K562 (cell line): ENCODE results near the gene COL4A4. TPM values are rescaled to one million over a fixed set of nuclear protein-coding genes. Genes with fewer than 3 reads are reported as not detected.

Experiments
- ATAC-seq: fragments of 200-7000 bp; cut with Tn5 transposase; 3 replicates; pipeline ENCODE4 v1.9.1; 2020; ENCODE audit warnings: moderate library complexity
- BruUV-seq: library from RNA; stranded (reverse); fragments of 400-500 nt; replicated peaks from 2 replicates; lab custom pipeline; 2021; lab: Mats Ljungman, UMichigan
- CTCF ChIA-PET: fragments of 300-600 bp; formaldehyde crosslinking; extraction: SDS; loops from one replicate; lab custom pipeline; 2021; ENCODE audit warnings: low intra/inter-chr PET ratio; lab: Yijun Ruan, JAX
- POLR2A ChIA-PET: fragments of 300-600, 350-650 bp; sonication (Branson Sonifier 250); formaldehyde crosslinking; extraction: SDS; loops from one replicate; lab custom pipeline; 2021; ENCODE audit warnings: antibody characterized with exemption, inconsistent platforms; lab: Yijun Ruan, JAX
- DNase-seq, 4 experiments: peaks; one replicate each; pipeline versions ENCODE4 v3.0.0 to v3.0.0-alpha.2; 2011 to 2018; ENCODE audit warnings: low spot score in 3 of 4, mixed read lengths in 3 of 4; ENCODE audit errors: extremely low read depth in 1 of 4
- FAIRE-seq: peaks from 2 replicates; lab custom pipeline; 2011; peaks lifted over from hg19 to GRCh38; lab: Jason Lieb, UNC
- H2AFZ ChIP-seq: 2 replicates; pipeline ENCODE4 v1.6.0; 2011; ENCODE audit warnings: low read depth, low read length, control low read depth, inconsistent platforms
- H3K27ac ChIP-seq: fragments of 200-600 bp; 3 replicates; pipeline ENCODE4 v1.8.0; 2011; ENCODE audit warnings: low read depth, mild to moderate bottlenecking, control low read depth, inconsistent platforms, low read length, moderate library complexity, mixed read lengths; ENCODE audit errors: extremely low read depth
- H3K27me3 ChIP-seq, 2 experiments: fragments of 300-600 bp in 1 of 2; 2 replicates in 1 of 2; 3 replicates in 1 of 2; pipeline versions ENCODE4 v1.6.0 to v1.8.0; 2011; ENCODE audit warnings: inconsistent platforms in 2 of 2, low read length in 2 of 2, mild to moderate bottlenecking in 1 of 2, mixed read lengths in 1 of 2, moderate library complexity in 1 of 2; ENCODE audit not compliant: control insufficient read depth in 2 of 2, insufficient read depth in 2 of 2
- H3K36me3 ChIP-seq: fragments of 300-600 bp; 3 replicates; pipeline ENCODE4 v1.8.0; 2011; ENCODE audit warnings: mild to moderate bottlenecking, low read length, inconsistent platforms; ENCODE audit not compliant: control insufficient read depth, insufficient read depth
- H3K4me1 ChIP-seq, 2 experiments: fragments of 200-600 bp in 1 of 2; replicated peaks in 1 of 2; 2 replicates in 1 of 2; 3 replicates in 1 of 2; pipeline versions ENCODE4 v1.5.1 to v1.8.0; 2011; ENCODE audit warnings: inconsistent platforms in 2 of 2, low read length in 2 of 2, mild to moderate bottlenecking in 1 of 2, mixed read lengths in 1 of 2, moderate library complexity in 1 of 2; ENCODE audit not compliant: control insufficient read depth in 2 of 2, insufficient read depth in 2 of 2
- H3K4me2 ChIP-seq: 2 replicates; pipeline ENCODE4 v1.6.1; 2011; ENCODE audit warnings: low read length, control low read depth, inconsistent platforms, mixed read lengths; ENCODE audit not compliant: insufficient read depth
- H3K4me3 ChIP-seq: fragments of 200-600 bp; sonication (generic), shearing (Covaris generic); 2 replicates; pipeline ENCODE4 v1.5.1; 2016; ENCODE audit warnings: control low read depth, inconsistent platforms
- H3K79me2 ChIP-seq: fragments of 200-600 bp; 3 replicates; pipeline ENCODE4 v1.8.0; 2011; ENCODE audit warnings: low read length, inconsistent platforms; ENCODE audit not compliant: control insufficient read depth, insufficient read depth
- H3K9ac ChIP-seq, 2 experiments: 2 replicates each; pipeline versions ENCODE4 v1.6.0 to v1.6.1; 2011; ENCODE audit warnings: low read depth in 2 of 2, low read length in 2 of 2, control low read depth in 1 of 2, inconsistent platforms in 1 of 2, mild to moderate bottlenecking in 1 of 2, mixed read lengths in 1 of 2; ENCODE audit not compliant: insufficient read depth in 1 of 2
- H3K9me1 ChIP-seq: one replicate; pipeline ENCODE4 v1.6.0; 2011; ENCODE audit warnings: inconsistent platforms, mild to moderate bottlenecking, low read length, moderate library complexity; ENCODE audit not compliant: control insufficient read depth, insufficient read depth
- H3K9me3 ChIP-seq: replicated peaks from 2 replicates; pipeline ENCODE4 v1.5.1; 2011; ENCODE audit warnings: low read depth, low read length, inconsistent platforms; ENCODE audit not compliant: control insufficient read depth, insufficient read depth
- H4K20me1 ChIP-seq: replicated peaks from 2 replicates; pipeline ENCODE4 v1.6.1; 2011; ENCODE audit warnings: low read length, inconsistent platforms, mixed read lengths; ENCODE audit not compliant: control insufficient read depth, insufficient read depth
- BRF1 ChIP-seq: IDR thresholded peaks from 3 replicates; pipeline ENCODE4 v1.6.1; 2011; ENCODE audit warnings: borderline replicate concordance, mild to moderate bottlenecking; ENCODE audit not compliant: insufficient read length; ENCODE audit errors: extremely low read depth
- CBX8 ChIP-seq: fragments of 200-600 bp; sonication (generic); IDR thresholded peaks from 2 replicates; pipeline ENCODE4 v1.6.1; 2012; ENCODE audit warnings: borderline replicate concordance, mixed run types, low read depth, mild to moderate bottlenecking, moderate library complexity, mixed read lengths, low read length, control low read depth, inconsistent platforms; ENCODE audit not compliant: poor library complexity, severe bottlenecking; ENCODE audit errors: extremely low read depth
- CC2D1A ChIP-seq: fragments of 450-650 bp; IDR thresholded peaks from 2 replicates; pipeline ENCODE4 v1.6.1; 2017; ENCODE audit warnings: mild to moderate bottlenecking
- GATA2 ChIP-seq: sonication (generic); formaldehyde crosslinking; IDR thresholded peaks from 2 replicates; pipeline ENCODE4 v1.4.0; 2020; ENCODE audit warnings: mild to moderate bottlenecking, missing genetic modification reagents
- ILF3 ChIP-seq: fragments of 450-650 bp; IDR thresholded peaks from 2 replicates; pipeline ENCODE4 v1.6.1; 2018; ENCODE audit warnings: antibody characterized with exemption, mild to moderate bottlenecking, moderate library complexity, borderline replicate concordance
- MTA1 ChIP-seq: fragments of 450-650 bp; IDR thresholded peaks from 2 replicates; pipeline ENCODE4 v1.6.1; 2017; ENCODE audit warnings: borderline replicate concordance
- MYBL2 ChIP-seq, 2 experiments: fragments of 450-650 bp in 1 of 2; sonication (generic) in 1 of 2; formaldehyde crosslinking in 1 of 2; IDR thresholded peaks; 2 replicates each; pipeline versions ENCODE4 v1.6.1 to v1.8.1; 2017 to 2022; ENCODE audit warnings: borderline replicate concordance in 1 of 2, inconsistent platforms in 1 of 2, low read depth in 1 of 2, mild to moderate bottlenecking in 1 of 2, missing genetic modification reagents in 1 of 2, moderate library complexity in 1 of 2
- TSC22D4 ChIP-seq: fragments of 450-650 bp; IDR thresholded peaks from 2 replicates; pipeline ENCODE4 v1.6.1; 2016; ENCODE audit warnings: missing genetic modification characterization, missing biosample characterization, control low read depth
- ZNF140 ChIP-seq: fragments of 250-450 bp; sonication (Bioruptor Pico); IDR thresholded peaks from 2 replicates; pipeline ENCODE4 v1.8.0; 2021; ENCODE audit warnings: moderate library complexity, mild to moderate bottlenecking, inconsistent platforms
- ZNF75A ChIP-seq: fragments of 450-650 bp; formaldehyde crosslinking; IDR thresholded peaks from 2 replicates; pipeline ENCODE4 v1.4.0; 2020; ENCODE audit warnings: mild to moderate bottlenecking
- WGBS: fragments of 100-300 bp; shearing (Covaris generic); methylation state at CpG from one replicate; pipeline ENCODE4 v1.1.6; 2016; ENCODE audit warnings: low coverage, mixed read lengths; ENCODE audit not compliant: insufficient coverage; ENCODE audit errors: missing lambda C conversion rate; 5-methylcytosine and 5-hydroxymethylcytosine counted together
- in situ Hi-C: fragments of 300-500 bp; cut with MboI; formaldehyde crosslinking; loops from 4 replicates; pipeline ENCODE4 v1.15.0; 2018; ENCODE audit warnings: inconsistent platforms, mixed read lengths
- intact Hi-C: fragments of 100-400 bp; cut with micrococcal nuclease; formaldehyde crosslinking; loops from 2 replicates; pipeline ENCODE4 v1.14.2; 2022
- polyA plus RNA-seq, 8 experiments: library from polyadenylated mRNA; depleted of rRNA in 4 of 8; stranded (reverse) in 5 of 8; unstranded in 3 of 8; fragments of >200 nt; fragmentation: Nextera tagmentation in 2 of 8; fragmentation: Illumina TruSeq in 1 of 8; extraction: Ambion mirVana in 2 of 8; extraction: Trizol in 1 of 8; gene quantifications; 2 replicates each; pipeline versions ENCODE4 v1.2.1 to v1.2.3, GENCODE V29; 2011 to 2014; ENCODE audit warnings: inconsistent platforms in 1 of 8, missing spikeins in 1 of 8
- total RNA-seq, 7 experiments: library from RNA; depleted of rRNA in 6 of 7; stranded (reverse); fragments of >200 nt in 6 of 7; fragmentation: Illumina TruSeq in 2 of 7; extraction: Trizol in 2 of 7; gene quantifications; 2 replicates each; pipeline versions ENCODE4 v1.2.1 to v1.2.3, GENCODE V29; 2011 to 2021; ENCODE audit warnings: low replicate concordance in 1 of 7
- TF ChIP-seq, protein P1 (sequence below): fragments of 250-450 bp; sonication (Bioruptor Pico); IDR thresholded peaks from 2 replicates; pipeline ENCODE4 v1.8.0; 2022; ENCODE audit warnings: moderate library complexity, mild to moderate bottlenecking, inconsistent platforms
- TF ChIP-seq, protein P2 (sequence below), 2 experiments: IDR thresholded peaks; 2 replicates each; pipeline ENCODE4 v1.6.1; 2011; ENCODE audit warnings: borderline replicate concordance in 1 of 2, control low read depth in 1 of 2, low read depth in 1 of 2, low read length in 1 of 2, mild to moderate bottlenecking in 1 of 2, mixed read lengths in 1 of 2, moderate library complexity in 1 of 2; ENCODE audit not compliant: insufficient read depth in 1 of 2, insufficient read length in 1 of 2, poor library complexity in 1 of 2, severe bottlenecking in 1 of 2; ENCODE audit errors: extremely low read depth in 1 of 2
- TF ChIP-seq, protein P3 (sequence below): fragments of 450-650 bp; formaldehyde crosslinking; IDR thresholded peaks from 2 replicates; pipeline ENCODE4 v1.4.0; 2020; ENCODE audit warnings: mild to moderate bottlenecking, moderate library complexity

The COL4A4 gene
- total and polyA plus RNA-seq, 9 of the 15 experiments (the other 6 are each of a cell fraction or from before 2014, with no cell fraction given), result under 0.01 to 0.01 TPM; not detected in 7

DNA sequence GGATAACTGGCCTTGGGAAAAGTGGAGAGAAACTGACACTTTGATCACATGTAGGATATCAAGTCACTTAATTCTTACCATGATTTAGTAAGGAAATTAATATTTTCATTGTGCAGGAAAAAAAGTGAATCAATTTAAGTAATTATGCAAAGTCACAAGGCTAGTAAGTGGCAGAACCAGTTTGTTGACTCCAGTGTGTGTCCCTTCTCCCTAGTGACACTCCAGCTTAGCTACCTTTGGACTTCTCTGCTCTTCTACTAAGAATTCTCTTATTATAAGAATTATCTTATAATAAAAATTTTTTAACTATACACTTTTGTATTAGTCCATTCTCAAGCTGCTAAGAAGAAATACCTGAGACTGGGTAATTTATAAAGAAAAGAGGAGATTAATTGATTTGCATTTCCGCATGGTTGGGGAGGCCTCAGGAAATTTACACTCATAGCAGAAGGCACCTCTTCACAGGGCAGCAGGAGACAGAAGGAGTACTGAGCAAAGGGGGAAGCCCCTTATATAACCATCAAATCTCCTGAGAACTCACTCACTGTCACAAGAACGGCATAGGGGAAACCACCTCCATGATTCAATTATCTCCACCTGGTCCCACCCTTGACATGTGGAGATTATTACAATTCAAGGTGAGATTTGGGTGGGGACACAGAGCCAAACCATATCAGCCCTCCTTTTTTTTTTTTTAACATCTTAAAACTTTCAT, 13.6 kb downstream of the COL4A4 start:
- Histone ChIP-seq H4K20me1 (no peaks in the 10 kb centered on the region), H3K9me3 (no peaks in the 10 kb centered on the region), H3K9me1 (no peaks in the 10 kb centered on the region), H3K36me3 (no peaks in the 10 kb centered on the region), H3K4me3 (no peak overlapping the region), H3K27me3 (no peaks in the 10 kb centered on the region), H3K9ac (no peak overlapping the region), H3K4me2 (no peak overlapping the region), H3K27ac (no peak overlapping the region), H3K4me1 (no peaks in the 10 kb centered on the region), H3K79me2 (no peaks in the 10 kb centered on the region), H2AFZ (no peak overlapping the region)
- FAIRE-seq (no peak), DNase-seq (no peak), ATAC-seq (no peak)
- TF ChIP-seq TSC22D4 (tag) (no peak), GATA2 (no peak), ZNF75A (no peak), CC2D1A (no peak), MTA1 (no peak), CBX8 (no peak), ILF3 (no peak), ZNF140 (no peak), MYBL2 (IDR thresholded peaks at IDR 0.05; ENCODE audit: low read depth) (no peak), MYBL2 (CRISPR knock-in tag; IDR thresholded peaks at IDR 0.05; ENCODE audit: borderline replicate concordance) (no peak), BRF1 (no peak)
- TF ChIP-seq, protein P1, sequence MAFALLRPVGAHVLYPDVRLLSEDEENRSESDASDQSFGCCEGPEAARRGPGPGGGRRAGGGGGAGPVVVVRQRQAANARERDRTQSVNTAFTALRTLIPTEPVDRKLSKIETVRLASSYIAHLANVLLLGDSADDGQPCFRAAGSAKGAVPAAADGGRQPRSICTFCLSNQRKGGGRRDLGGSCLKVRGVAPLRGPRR, result no peak
- TF ChIP-seq, protein P2, sequence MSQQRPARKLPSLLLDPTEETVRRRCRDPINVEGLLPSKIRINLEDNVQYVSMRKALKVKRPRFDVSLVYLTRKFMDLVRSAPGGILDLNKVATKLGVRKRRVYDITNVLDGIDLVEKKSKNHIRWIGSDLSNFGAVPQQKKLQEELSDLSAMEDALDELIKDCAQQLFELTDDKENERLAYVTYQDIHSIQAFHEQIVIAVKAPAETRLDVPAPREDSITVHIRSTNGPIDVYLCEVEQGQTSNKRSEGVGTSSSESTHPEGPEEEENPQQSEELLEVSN (IDR thresholded peaks at IDR 0.05; ENCODE audit: borderline replicate concordance in 1 of 2, extremely low read depth in 1 of 2, insufficient read depth in 1 of 2, insufficient read length in 1 of 2, low read depth in 1 of 2, low read length in 1 of 2, poor library complexity in 1 of 2, severe bottlenecking in 1 of 2), result no peak
- TF ChIP-seq, protein P3, sequence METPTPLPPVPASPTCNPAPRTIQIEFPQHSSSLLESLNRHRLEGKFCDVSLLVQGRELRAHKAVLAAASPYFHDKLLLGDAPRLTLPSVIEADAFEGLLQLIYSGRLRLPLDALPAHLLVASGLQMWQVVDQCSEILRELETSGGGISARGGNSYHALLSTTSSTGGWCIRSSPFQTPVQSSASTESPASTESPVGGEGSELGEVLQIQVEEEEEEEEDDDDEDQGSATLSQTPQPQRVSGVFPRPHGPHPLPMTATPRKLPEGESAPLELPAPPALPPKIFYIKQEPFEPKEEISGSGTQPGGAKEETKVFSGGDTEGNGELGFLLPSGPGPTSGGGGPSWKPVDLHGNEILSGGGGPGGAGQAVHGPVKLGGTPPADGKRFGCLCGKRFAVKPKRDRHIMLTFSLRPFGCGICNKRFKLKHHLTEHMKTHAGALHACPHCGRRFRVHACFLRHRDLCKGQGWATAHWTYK (CRISPR knock-in tag), result no peak
- ChIA-PET POLR2A (no interaction called here), CTCF (no interaction called here)
- WGBS, result 0% methylated on average over 2 of the region's 2 CpGs
- BruUV-seq, result no TSS peak
- intact Hi-C loops, result no loop called here
- in situ Hi-C loops, result no loop called here
